Prostate gland (tissue), 2 donors: ENCODE results near the gene CD101.

Source experiments
- CTCF ChIP-seq, 4 experiments: fragments of 200-600 bp in 2 of 4; fragments of 450-650 bp in 2 of 4; sonication (generic) in 2 of 4; IDR thresholded peaks; 1 replicate in 3 of 4; 2 replicates in 1 of 4; pipeline ENCODE4 v1.5.1; 2016 to 2019; ENCODE audit warnings: antibody characterized with exemption in 4 of 4, mild to moderate bottlenecking in 2 of 4, moderate library complexity in 2 of 4
- POLR2A ChIP-seq: fragments of 450-650 bp; IDR thresholded peaks from one replicate; pipeline ENCODE4 v1.6.1; 2016; ENCODE audit warnings: antibody characterized with exemption, mild to moderate bottlenecking

DNA sequence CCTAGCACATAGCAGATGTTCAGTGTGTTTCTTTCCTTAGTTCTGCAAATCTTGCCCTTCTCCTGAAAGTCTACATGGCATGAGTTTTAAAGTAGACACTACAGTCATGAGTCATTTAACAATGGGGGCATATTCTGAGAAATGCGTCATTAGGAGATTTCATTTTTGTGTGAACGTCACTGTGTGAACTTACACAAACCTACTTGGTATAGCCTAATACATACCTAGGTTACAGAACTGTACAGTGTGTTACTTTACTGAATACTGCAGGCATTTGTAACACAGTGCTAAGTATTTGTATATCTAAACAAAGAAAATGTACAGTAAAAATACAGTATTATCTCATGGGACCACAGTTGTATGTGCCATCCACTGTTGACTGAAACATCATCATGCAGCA, 68.6 kb downstream of the CD101 start:
- TF ChIP-seq POLR2A (no peak), CTCF (IDR thresholded peaks at IDR 0.05) (no peak)
